ENCODE results near the gene FILIP1L.

DNA sequence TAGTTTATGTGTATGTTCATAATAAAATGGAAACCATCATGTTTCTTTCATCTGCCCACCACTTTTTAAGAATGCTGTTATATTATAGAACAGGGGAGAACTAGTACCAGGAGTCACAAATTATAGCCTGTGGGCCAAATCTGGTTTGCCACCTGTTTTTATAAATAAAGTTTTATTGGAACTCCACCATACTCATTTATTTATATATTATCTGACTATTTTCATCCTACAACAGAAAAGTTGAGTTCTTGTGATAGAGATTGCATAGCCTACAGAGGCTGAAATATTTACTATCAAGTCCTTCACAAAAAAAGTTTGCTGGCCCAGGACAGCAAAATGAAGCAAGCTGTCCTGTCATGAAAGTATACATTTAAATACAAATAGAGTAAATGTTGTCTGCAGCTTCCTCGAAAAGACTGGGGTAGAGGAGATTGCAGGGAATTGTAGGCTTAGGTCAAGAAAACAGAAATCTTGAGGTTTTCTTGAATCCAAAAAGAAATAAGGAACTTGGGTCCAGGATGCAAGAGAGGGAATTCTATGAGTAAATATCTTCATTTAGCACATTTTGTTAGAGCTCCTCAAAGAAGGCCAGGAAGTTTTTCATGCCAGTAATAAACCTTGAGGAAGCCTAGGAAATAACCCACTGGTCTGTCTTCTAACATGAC lies 41.1 kb downstream of the FILIP1L start:
- no peak for TF ChIP-seq POLR2A (IDR thresholded peaks at IDR 0.05)
- TF ChIP-seq, protein P1, sequence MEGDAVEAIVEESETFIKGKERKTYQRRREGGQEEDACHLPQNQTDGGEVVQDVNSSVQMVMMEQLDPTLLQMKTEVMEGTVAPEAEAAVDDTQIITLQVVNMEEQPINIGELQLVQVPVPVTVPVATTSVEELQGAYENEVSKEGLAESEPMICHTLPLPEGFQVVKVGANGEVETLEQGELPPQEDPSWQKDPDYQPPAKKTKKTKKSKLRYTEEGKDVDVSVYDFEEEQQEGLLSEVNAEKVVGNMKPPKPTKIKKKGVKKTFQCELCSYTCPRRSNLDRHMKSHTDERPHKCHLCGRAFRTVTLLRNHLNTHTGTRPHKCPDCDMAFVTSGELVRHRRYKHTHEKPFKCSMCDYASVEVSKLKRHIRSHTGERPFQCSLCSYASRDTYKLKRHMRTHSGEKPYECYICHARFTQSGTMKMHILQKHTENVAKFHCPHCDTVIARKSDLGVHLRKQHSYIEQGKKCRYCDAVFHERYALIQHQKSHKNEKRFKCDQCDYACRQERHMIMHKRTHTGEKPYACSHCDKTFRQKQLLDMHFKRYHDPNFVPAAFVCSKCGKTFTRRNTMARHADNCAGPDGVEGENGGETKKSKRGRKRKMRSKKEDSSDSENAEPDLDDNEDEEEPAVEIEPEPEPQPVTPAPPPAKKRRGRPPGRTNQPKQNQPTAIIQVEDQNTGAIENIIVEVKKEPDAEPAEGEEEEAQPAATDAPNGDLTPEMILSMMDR (IDR thresholded peaks at IDR 0.05) = no peak

All from thyroid gland (tissue), 4 donors.